ENCODE results near the gene RCSD1.

Gene RCSD1

GRCh38 chr1:167675440-167675839, 45.4 kb downstream of the RCSD1 start:
- Histone ChIP-seq H2AFZ (ENCODE audit: low read length) (no peak overlapping the region), H3K4me1 (ENCODE audit: insufficient read depth, low read length, poor library complexity, severe bottlenecking) (peaks cover 22% of the 10 kb centered on the region), H3F3A (ENCODE audit: low read depth) (no peaks in the 10 kb centered on the region), H3K4me3 (ENCODE audit: low read length, poor library complexity, severe bottlenecking) (no peak overlapping the region), H3K79me2 (ENCODE audit: insufficient read depth, low read length) (no peaks in the 10 kb centered on the region), H3K9ac (ENCODE audit: low read depth, low read length, poor library complexity, severe bottlenecking) (no peak overlapping the region), H3K9me3 (ENCODE audit: insufficient read depth, low read depth, low read length) (no peaks in the 10 kb centered on the region), H3K9me2 (replicated peaks; ENCODE audit: low read depth, low read length) (no peaks in the 10 kb centered on the region), H3K27me3 (ENCODE audit: insufficient read depth, low read length, poor library complexity, severe bottlenecking) (no peaks in the 10 kb centered on the region), H4K20me1 (ENCODE audit: insufficient read depth, low read length, poor library complexity, severe bottlenecking) (no peaks in the 10 kb centered on the region), H3K4me2 (ENCODE audit: low read depth, low read length, poor library complexity, severe bottlenecking) (no peak overlapping the region), H3K36me3 (ENCODE audit: insufficient read depth, low read length) (peaks cover 11% of the 10 kb centered on the region; the same call in 1 of the 2 replicates)
- TF ChIP-seq, protein P1, sequence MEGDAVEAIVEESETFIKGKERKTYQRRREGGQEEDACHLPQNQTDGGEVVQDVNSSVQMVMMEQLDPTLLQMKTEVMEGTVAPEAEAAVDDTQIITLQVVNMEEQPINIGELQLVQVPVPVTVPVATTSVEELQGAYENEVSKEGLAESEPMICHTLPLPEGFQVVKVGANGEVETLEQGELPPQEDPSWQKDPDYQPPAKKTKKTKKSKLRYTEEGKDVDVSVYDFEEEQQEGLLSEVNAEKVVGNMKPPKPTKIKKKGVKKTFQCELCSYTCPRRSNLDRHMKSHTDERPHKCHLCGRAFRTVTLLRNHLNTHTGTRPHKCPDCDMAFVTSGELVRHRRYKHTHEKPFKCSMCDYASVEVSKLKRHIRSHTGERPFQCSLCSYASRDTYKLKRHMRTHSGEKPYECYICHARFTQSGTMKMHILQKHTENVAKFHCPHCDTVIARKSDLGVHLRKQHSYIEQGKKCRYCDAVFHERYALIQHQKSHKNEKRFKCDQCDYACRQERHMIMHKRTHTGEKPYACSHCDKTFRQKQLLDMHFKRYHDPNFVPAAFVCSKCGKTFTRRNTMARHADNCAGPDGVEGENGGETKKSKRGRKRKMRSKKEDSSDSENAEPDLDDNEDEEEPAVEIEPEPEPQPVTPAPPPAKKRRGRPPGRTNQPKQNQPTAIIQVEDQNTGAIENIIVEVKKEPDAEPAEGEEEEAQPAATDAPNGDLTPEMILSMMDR (conservative IDR thresholded peaks at IDR 0.05; ENCODE audit: low read length) = no peak
- no peak for TF ChIP-seq EZH2phosphoT487 (IDR thresholded peaks at IDR 0.05; ENCODE audit: borderline replicate concordance)

DNA sequence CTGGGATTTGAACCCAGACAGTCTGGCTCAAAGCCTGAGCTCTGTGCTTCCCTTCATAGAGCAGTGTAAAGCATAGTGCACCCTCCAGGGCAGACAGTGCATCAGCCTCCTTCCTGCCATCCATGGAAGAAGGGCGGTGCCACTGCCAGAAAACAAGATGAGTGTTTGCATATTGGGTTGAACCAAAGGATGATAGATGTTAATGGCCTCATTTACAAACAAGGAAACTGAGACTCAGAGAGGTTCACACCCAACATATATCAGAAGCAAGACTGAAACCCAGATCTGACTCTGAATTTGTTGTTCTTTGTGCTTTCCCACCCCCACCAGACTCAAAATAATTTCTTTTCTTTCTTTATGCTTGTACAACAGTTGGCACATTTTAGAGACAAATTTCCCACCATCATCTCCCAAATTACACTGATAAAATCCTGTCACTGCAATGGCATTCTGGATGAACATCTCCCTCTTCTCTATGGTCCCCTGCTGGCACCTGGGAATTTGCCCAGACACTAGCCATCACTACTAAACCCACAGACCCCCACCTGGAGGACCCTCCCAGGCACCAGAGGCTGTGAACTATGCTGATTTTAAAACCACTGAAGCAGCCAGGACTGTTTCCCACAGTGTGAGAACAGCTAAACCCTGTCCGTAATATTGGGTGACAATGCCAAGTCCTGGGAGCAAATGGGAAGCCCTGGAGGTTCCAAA, 46.3 kb downstream of the RCSD1 start:
- Histone ChIP-seq H3K9me2 (replicated peaks; ENCODE audit: low read depth, low read length) (no peaks in the 10 kb centered on the region), H3K27me3 (ENCODE audit: insufficient read depth, low read length, poor library complexity, severe bottlenecking) (no peaks in the 10 kb centered on the region), H3K4me2 (ENCODE audit: low read depth, low read length, poor library complexity, severe bottlenecking) (no peak overlapping the region), H3K9ac (ENCODE audit: low read depth, low read length, poor library complexity, severe bottlenecking) (no peak overlapping the region), H3K4me3 (ENCODE audit: low read length, poor library complexity, severe bottlenecking) (no peak overlapping the region), H3K79me2 (ENCODE audit: insufficient read depth, low read length) (no peaks in the 10 kb centered on the region), H3F3A (ENCODE audit: low read depth) (no peaks in the 10 kb centered on the region), H2AFZ (ENCODE audit: low read length) (no peak overlapping the region), H3K9me3 (ENCODE audit: insufficient read depth, low read depth, low read length) (no peaks in the 10 kb centered on the region), H3K4me1 (ENCODE audit: insufficient read depth, low read length, poor library complexity, severe bottlenecking) (peaks cover 22% of the 10 kb centered on the region), H4K20me1 (ENCODE audit: insufficient read depth, low read length, poor library complexity, severe bottlenecking) (no peaks in the 10 kb centered on the region), H3K36me3 (ENCODE audit: insufficient read depth, low read length) (peaks cover 11% of the 10 kb centered on the region; the same call in 1 of the 2 replicates)
- no peak for TF ChIP-seq EZH2phosphoT487 (IDR thresholded peaks at IDR 0.05; ENCODE audit: borderline replicate concordance)
- TF ChIP-seq, protein P1 (conservative IDR thresholded peaks at IDR 0.05; ENCODE audit: low read length) = peak; percentile 23; the same call in 1 of the 2 replicates

DNA sequence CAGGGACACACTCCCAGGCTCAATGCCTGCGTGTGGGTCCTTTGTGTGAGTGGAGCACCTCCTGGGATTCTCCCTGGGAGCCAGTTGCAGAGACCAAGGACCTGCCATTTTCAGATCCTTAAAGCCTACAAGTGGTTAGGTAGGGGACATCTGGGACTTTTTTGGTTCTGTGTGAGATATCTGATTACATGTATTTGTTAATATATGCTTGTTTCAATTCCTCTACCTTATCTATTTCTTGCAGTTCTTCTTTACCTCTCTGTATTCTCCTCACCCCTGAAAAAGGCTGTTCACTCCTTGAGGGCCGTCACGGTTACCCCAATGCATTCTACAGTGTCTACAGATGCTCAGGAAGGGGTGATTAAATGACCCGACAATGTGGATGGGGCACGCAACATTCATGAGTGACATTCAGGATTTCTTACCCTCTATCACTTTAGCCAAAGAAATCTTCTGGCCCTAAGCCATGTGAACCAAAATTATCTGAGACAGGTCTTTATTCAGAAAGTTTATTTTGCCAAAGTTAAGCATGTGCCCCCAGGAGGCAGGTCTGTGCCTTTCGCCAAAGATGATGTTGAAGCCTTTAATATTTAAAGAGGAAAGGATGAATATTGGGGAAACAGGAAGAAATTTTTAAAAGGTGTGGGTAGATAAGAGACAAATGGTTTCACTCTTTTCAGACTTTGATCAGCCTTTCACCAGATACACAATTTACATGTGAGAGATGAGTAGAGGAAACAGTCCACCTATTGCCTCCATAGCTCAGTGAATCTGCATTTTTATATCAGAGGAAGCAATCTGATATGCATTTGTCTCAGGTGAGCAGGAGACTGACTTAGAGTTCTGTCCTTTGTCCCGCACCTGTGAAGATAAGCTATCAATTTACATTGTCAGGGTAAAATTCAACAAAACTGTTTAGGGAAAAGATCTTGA, 47.1 kb downstream of the RCSD1 start:
- TF ChIP-seq EZH2phosphoT487 (IDR thresholded peaks at IDR 0.05; ENCODE audit: borderline replicate concordance) = no peak
- TF ChIP-seq, protein P1 (conservative IDR thresholded peaks at IDR 0.05; ENCODE audit: low read length) = peak; percentile 37
- H2AFZ ChIP-seq (ENCODE audit: low read length) = no peak overlapping the region
- H3K4me3 ChIP-seq (ENCODE audit: low read length, poor library complexity, severe bottlenecking) = no peak overlapping the region
- no peaks in the 10 kb centered on the region for H3K9me2 ChIP-seq (replicated peaks; ENCODE audit: low read depth, low read length)
- H3K36me3 ChIP-seq (ENCODE audit: insufficient read depth, low read length) = peaks cover 11% of the 10 kb centered on the region; the same call in 1 of the 2 replicates
- H3K79me2 ChIP-seq (ENCODE audit: insufficient read depth, low read length) = no peaks in the 10 kb centered on the region
- H3K27me3 ChIP-seq (ENCODE audit: insufficient read depth, low read length, poor library complexity, severe bottlenecking) = no peaks in the 10 kb centered on the region
- H3F3A ChIP-seq (ENCODE audit: low read depth) = no peaks in the 10 kb centered on the region
- no peaks in the 10 kb centered on the region for H4K20me1 ChIP-seq (ENCODE audit: insufficient read depth, low read length, poor library complexity, severe bottlenecking)
- peaks cover 22% of the 10 kb centered on the region for H3K4me1 ChIP-seq (ENCODE audit: insufficient read depth, low read length, poor library complexity, severe bottlenecking)
- no peaks in the 10 kb centered on the region for H3K9me3 ChIP-seq (ENCODE audit: insufficient read depth, low read depth, low read length)
- no peak overlapping the region for H3K4me2 ChIP-seq (ENCODE audit: low read depth, low read length, poor library complexity, severe bottlenecking)
- H3K9ac ChIP-seq (ENCODE audit: low read depth, low read length, poor library complexity, severe bottlenecking) = no peak overlapping the region
